ENCODE results near the gene ZFR2.

- TF ChIP-seq TSHZ2 (CRISPR knock-in tag; IDR thresholded peaks at IDR 0.05): no peak
- TF ChIP-seq ISL1 (CRISPR knock-in tag; IDR thresholded peaks at IDR 0.05): no peak
- no peak for TF ChIP-seq ZC3H10 (CRISPR knock-in tag; IDR thresholded peaks at IDR 0.05)
- TF ChIP-seq SNAI2 (CRISPR knock-in tag; IDR thresholded peaks at IDR 0.05): no peak
- no peak for TF ChIP-seq ZNF565 (CRISPR knock-in tag; conservative IDR thresholded peaks at IDR 0.05; ENCODE audit: low read depth)
- no peak for TF ChIP-seq POU6F1 (CRISPR knock-in tag; IDR thresholded peaks at IDR 0.05; ENCODE audit: borderline replicate concordance, low read depth)
- TF ChIP-seq ARNTL (CRISPR knock-in tag; IDR thresholded peaks at IDR 0.05; ENCODE audit: borderline replicate concordance, low read depth): no peak
- no peak for TF ChIP-seq ZFP3 (CRISPR knock-in tag; IDR thresholded peaks at IDR 0.05)
- no peak for TF ChIP-seq RARB (CRISPR knock-in tag; IDR thresholded peaks at IDR 0.05)
Measured at GRCh38 chr19:3760871-3761361, 107.9 kb downstream of the ZFR2 start.

Data from SK-N-SH treated with all-trans-retinoic acid at 6 μM for 48 hours (cell line).